Neural crest cell (in vitro differentiated cells): ENCODE measurements around the gene PRDM16. TPM values are rescaled to one million over a fixed set of nuclear protein-coding genes. Genes with fewer than 3 reads are reported as not detected.
A peak's percentile ranks its signal among the peaks of the same experiment; 100 is the strongest.

ENCODE experiments used
- DNase-seq: peaks from one replicate; pipeline ENCODE4 v3.0.0; 2021; ENCODE audit warnings: low read depth, mixed read lengths, low spot score
- H3K27ac Mint-ChIP-seq: one replicate; pipeline ENCODE4 v1.8.0; 2021; ENCODE audit warnings: mild to moderate bottlenecking, mixed read lengths; ENCODE audit not compliant: unreplicated experiment
- H3K27me3 Mint-ChIP-seq: 2 replicates; pipeline ENCODE4 v1.8.0; 2021; ENCODE audit warnings: low read depth, mild to moderate bottlenecking, mixed read lengths
- H3K36me3 Mint-ChIP-seq: 2 replicates; pipeline ENCODE4 v1.8.0; 2021; ENCODE audit warnings: low read depth, mild to moderate bottlenecking, mixed read lengths
- H3K4me1 Mint-ChIP-seq: 2 replicates; pipeline ENCODE4 v1.8.0; 2021; ENCODE audit warnings: mixed read lengths
- H3K4me3 Mint-ChIP-seq: one replicate; pipeline ENCODE4 v1.8.0; 2021; ENCODE audit warnings: mild to moderate bottlenecking, mixed read lengths
- H3K9me3 Mint-ChIP-seq: 2 replicates; pipeline ENCODE4 v1.8.0; 2021; ENCODE audit warnings: mixed read lengths
- total RNA-seq: library from RNA; stranded (reverse); gene quantifications from 2 replicates; pipeline ENCODE4 v1.2.1, GENCODE V29; 2021
- TF ChIP-seq, protein P1 (sequence below): fragments of 200-600 bp; sonication (generic); conservative IDR thresholded peaks from 2 replicates; pipeline ENCODE4 v1.5.0; 2021; ENCODE audit warnings: antibody characterized with exemption, mild to moderate bottlenecking

PRDM16 gene
- total RNA-seq, 1 donor from 2014 or later = 11.7 TPM

DNA sequence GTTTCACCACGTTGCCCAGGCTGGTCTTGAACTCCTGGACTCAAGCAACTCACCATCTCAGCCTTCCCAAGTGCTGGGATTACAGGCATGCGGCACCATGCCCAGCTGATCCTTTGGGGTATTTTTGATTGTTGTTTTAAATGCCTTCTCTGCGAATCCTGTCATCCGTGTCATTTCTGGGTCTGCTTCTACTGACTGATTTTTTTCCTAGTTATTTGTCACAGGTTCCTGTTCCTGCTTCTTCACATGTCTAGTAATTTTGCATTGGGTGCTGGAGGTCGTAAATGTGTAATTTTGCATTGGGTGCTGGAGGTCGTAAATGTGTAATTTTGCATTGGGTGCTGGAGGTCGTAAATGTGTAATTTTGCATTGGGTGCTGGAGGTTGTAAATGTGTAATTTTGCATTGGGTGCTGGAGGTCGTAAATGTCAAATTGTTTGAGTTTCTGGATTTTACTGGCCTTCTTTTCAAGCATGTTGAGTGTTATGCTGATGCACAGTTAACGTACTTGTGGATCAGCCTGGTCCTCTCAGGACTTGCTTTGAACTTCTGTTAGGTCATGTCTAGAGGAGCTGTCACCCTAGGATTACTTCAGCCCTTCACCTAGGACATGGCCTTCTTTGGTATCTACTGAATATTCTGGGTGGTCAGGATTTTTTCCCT is 381.3 kb downstream of the PRDM16 start:
- H3K4me1 Mint-ChIP-seq = peaks cover 6% of the 10 kb centered on the region
- no peak overlapping the region for H3K4me3 Mint-ChIP-seq
- no peak for DNase-seq
- H3K9me3 Mint-ChIP-seq = peaks cover 6% of the 10 kb centered on the region
- no peaks in the 10 kb centered on the region for H3K36me3 Mint-ChIP-seq
- H3K27me3 Mint-ChIP-seq = peaks cover 7% of the 10 kb centered on the region
- no peak overlapping the region for H3K27ac Mint-ChIP-seq
- TF ChIP-seq, protein P1, sequence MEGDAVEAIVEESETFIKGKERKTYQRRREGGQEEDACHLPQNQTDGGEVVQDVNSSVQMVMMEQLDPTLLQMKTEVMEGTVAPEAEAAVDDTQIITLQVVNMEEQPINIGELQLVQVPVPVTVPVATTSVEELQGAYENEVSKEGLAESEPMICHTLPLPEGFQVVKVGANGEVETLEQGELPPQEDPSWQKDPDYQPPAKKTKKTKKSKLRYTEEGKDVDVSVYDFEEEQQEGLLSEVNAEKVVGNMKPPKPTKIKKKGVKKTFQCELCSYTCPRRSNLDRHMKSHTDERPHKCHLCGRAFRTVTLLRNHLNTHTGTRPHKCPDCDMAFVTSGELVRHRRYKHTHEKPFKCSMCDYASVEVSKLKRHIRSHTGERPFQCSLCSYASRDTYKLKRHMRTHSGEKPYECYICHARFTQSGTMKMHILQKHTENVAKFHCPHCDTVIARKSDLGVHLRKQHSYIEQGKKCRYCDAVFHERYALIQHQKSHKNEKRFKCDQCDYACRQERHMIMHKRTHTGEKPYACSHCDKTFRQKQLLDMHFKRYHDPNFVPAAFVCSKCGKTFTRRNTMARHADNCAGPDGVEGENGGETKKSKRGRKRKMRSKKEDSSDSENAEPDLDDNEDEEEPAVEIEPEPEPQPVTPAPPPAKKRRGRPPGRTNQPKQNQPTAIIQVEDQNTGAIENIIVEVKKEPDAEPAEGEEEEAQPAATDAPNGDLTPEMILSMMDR = no peak

DNA sequence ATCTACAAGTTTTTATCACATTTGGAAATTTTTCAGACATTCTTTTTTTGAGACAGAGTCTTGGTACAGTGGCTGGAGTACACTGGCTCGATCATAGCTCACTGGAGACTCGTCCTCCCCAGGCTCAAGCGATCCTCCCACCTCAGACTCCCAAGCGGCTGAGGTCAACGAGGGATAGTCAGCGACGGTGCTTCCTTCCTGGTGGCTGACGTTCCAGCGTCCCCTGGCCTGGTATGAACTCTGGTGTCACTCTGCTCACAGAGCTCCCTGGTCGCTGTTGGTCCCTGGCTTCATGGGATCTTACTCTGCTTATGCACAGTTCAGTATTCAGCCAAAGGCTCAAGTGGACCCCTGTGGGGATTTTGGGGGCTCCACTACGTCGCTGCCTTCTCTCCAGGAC is 382.0 kb downstream of the PRDM16 start:
- no peaks in the 10 kb centered on the region for H3K36me3 Mint-ChIP-seq
- TF ChIP-seq, protein P1 = no peak
- no peak overlapping the region for H3K27ac Mint-ChIP-seq
- no peak overlapping the region for H3K4me3 Mint-ChIP-seq
- H3K27me3 Mint-ChIP-seq = peaks cover 7% of the 10 kb centered on the region
- DNase-seq = no peak
- peaks cover 6% of the 10 kb centered on the region for H3K9me3 Mint-ChIP-seq
- H3K4me1 Mint-ChIP-seq = peaks cover 9% of the 10 kb centered on the region

DNA sequence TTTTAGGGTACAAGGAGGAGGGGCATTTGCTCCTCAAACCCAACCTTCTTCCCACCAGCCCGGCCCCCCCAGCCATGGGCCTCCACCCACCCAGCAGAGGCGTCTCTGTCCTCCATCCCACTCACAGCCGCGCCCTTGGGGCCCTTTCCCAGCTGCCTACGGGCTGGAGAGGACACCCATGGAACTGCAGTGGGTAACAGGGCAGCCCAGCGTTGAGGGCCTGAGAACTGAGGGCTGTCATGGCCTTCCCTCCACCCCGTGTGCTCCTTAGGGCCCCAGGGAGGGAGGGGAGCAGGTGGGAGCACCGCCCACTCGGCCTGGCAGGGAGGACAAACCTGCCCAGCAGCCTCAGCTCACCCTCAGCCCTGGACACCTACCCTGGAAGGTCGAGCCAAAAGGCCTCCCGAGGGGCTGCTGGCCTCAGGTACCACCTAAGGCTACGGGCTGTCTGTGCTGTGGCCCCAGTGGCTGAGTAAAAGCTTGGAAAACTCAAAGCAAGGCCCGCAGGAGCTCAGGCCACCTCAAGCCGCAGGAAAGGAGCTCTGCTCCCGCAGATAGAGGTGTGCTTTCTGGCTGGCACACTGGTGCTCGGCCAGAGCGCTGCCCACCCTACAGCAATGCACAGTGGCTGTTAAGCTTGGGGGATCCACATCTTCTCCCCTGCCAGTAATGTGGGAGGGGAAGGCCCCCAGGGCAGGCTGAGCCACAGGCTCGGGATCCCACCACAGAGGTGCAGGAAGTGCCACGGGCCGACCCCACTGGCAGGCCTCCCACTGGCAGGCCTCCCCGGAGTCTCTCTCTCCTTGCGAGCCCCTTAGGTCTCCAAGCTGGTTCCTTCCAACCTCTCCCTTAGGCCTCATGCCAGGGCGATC is 383.2 kb downstream of the PRDM16 start:
- DNase-seq = no peak
- TF ChIP-seq, protein P1 = no peak
- H3K36me3 Mint-ChIP-seq = no peaks in the 10 kb centered on the region
- no peak overlapping the region for H3K4me3 Mint-ChIP-seq
- H3K27ac Mint-ChIP-seq = peak overlapping the region; percentile 43
- H3K9me3 Mint-ChIP-seq = peaks cover 6% of the 10 kb centered on the region
- H3K27me3 Mint-ChIP-seq = peaks cover 7% of the 10 kb centered on the region
- peaks cover 13% of the 10 kb centered on the region for H3K4me1 Mint-ChIP-seq

DNA sequence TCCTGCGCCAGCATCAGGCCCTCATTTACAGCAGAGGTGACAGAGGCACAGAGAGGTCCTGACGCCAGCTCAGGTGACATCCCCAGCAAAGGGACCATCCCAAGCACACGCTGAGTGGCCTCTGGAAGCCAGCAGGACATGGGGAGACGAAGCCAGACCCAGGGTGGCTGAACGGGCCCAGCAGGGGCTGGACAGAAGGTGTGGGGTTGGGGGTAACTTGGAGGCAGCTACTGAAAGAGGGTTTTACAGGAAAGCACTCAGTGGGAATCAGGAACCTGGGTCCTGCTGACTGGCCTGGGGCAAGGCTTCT is 383.8 kb downstream of the PRDM16 start:
- H3K9me3 Mint-ChIP-seq = peaks cover 4% of the 10 kb centered on the region
- peak overlapping the region; percentile 43 for H3K27ac Mint-ChIP-seq
- H3K36me3 Mint-ChIP-seq = no peaks in the 10 kb centered on the region
- TF ChIP-seq, protein P1 = no peak
- peaks cover 7% of the 10 kb centered on the region for H3K27me3 Mint-ChIP-seq
- H3K4me1 Mint-ChIP-seq = peaks cover 19% of the 10 kb centered on the region
- no peak for DNase-seq
- H3K4me3 Mint-ChIP-seq = no peak overlapping the region

DNA sequence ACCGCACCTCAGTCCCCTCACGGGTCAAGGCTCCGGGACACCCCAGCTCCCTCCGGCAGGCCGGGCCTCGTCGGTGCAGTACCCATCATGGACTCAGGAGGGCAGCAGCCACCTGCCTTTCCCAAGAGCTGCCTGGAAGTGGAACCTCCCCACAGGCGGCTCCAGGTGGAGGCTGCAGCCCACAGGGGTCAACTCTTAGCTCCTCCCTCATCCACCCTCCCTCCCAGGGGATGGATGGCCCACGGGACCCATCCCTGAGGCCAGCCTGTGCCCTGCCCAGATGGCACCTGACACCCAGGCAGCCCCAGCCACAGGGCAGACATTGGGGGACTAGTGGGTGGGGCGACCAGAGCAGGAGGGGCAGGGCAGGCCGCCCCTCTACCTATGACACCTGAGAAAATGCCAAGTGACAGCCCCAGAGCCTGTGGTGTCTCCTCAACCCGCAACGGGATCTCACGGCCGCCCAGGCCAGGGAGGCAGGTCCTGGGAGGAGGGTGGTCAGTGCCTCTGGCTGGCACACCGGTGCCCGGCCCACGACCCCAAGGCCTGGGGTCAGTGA is 384.3 kb downstream of the PRDM16 start:
- Mint-ChIP-seq H3K27ac (no peak overlapping the region), H3K9me3 (no peaks in the 10 kb centered on the region), H3K4me3 (peak overlapping the region; percentile 80), H3K27me3 (peaks cover 7% of the 10 kb centered on the region), H3K36me3 (no peaks in the 10 kb centered on the region), H3K4me1 (peaks cover 24% of the 10 kb centered on the region)
- DNase-seq = peak; percentile 92
- TF ChIP-seq, protein P1 = peak; percentile 96
